Neural crest cell (in vitro differentiated cells): ENCODE data around the gene TUBA8. TPM values are rescaled to one million over a fixed set of nuclear protein-coding genes. Genes with fewer than 3 reads are reported as not detected.
"Not testable (repeated sequence)": the region's sequence is repeated elsewhere in the genome, so short reads cannot be mapped to it uniquely, and the experiment has no call there.

Source experiments
- DNase-seq: peaks from one replicate; pipeline ENCODE4 v3.0.0; 2021; ENCODE audit warnings: low read depth, mixed read lengths, low spot score
- H3K27ac Mint-ChIP-seq: one replicate; pipeline ENCODE4 v1.8.0; 2021; ENCODE audit warnings: mild to moderate bottlenecking, mixed read lengths; ENCODE audit not compliant: unreplicated experiment
- H3K27me3 Mint-ChIP-seq: 2 replicates; pipeline ENCODE4 v1.8.0; 2021; ENCODE audit warnings: low read depth, mild to moderate bottlenecking, mixed read lengths
- H3K36me3 Mint-ChIP-seq: 2 replicates; pipeline ENCODE4 v1.8.0; 2021; ENCODE audit warnings: low read depth, mild to moderate bottlenecking, mixed read lengths
- H3K4me1 Mint-ChIP-seq: 2 replicates; pipeline ENCODE4 v1.8.0; 2021; ENCODE audit warnings: mixed read lengths
- H3K4me3 Mint-ChIP-seq: one replicate; pipeline ENCODE4 v1.8.0; 2021; ENCODE audit warnings: mild to moderate bottlenecking, mixed read lengths
- H3K9me3 Mint-ChIP-seq: 2 replicates; pipeline ENCODE4 v1.8.0; 2021; ENCODE audit warnings: mixed read lengths
- total RNA-seq: library from RNA; stranded (reverse); gene quantifications from 2 replicates; pipeline ENCODE4 v1.2.1, GENCODE V29; 2021
- TF ChIP-seq, protein P1 (sequence below): fragments of 200-600 bp; sonication (generic); conservative IDR thresholded peaks from 2 replicates; pipeline ENCODE4 v1.5.0; 2021; ENCODE audit warnings: antibody characterized with exemption, mild to moderate bottlenecking

The TUBA8 gene
- total RNA-seq, 1 donor from 2014 or later: 2.0 TPM

- Mint-ChIP-seq H3K9me3 (peaks cover 3% of the 10 kb centered on the region), H3K36me3 (peaks cover 15% of the 10 kb centered on the region)
Observed at GRCh38 chr22:18103527-18104269, 6.9 kb upstream of the TUBA8 start.

DNA sequence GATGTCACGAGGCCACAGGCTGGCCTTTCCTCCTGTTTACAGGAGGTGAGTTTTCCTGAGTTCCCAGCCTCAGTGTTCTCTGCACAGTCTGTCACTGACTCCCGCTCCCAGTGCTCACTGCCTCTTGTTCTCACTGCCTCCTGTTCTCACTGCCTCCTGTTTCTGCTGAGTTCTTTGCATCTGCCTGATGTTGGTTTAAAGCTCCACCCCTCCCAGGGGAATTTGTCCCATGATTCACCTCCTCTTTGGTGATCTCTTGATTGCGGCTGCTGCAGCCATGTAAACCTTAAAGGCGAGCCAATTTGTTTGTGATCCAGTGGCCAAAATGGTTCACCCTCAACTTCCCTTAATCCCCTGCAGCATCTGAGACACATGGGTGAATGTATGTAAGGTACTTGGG, 6.0 kb upstream of the TUBA8 start:
- peaks cover 3% of the 10 kb centered on the region for H3K4me1 Mint-ChIP-seq
- H3K36me3 Mint-ChIP-seq: peaks cover 15% of the 10 kb centered on the region
- H3K27me3 Mint-ChIP-seq: peaks cover 4% of the 10 kb centered on the region
- TF ChIP-seq, protein P1, sequence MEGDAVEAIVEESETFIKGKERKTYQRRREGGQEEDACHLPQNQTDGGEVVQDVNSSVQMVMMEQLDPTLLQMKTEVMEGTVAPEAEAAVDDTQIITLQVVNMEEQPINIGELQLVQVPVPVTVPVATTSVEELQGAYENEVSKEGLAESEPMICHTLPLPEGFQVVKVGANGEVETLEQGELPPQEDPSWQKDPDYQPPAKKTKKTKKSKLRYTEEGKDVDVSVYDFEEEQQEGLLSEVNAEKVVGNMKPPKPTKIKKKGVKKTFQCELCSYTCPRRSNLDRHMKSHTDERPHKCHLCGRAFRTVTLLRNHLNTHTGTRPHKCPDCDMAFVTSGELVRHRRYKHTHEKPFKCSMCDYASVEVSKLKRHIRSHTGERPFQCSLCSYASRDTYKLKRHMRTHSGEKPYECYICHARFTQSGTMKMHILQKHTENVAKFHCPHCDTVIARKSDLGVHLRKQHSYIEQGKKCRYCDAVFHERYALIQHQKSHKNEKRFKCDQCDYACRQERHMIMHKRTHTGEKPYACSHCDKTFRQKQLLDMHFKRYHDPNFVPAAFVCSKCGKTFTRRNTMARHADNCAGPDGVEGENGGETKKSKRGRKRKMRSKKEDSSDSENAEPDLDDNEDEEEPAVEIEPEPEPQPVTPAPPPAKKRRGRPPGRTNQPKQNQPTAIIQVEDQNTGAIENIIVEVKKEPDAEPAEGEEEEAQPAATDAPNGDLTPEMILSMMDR: no peak
- no peak overlapping the region for H3K4me3 Mint-ChIP-seq
- H3K9me3 Mint-ChIP-seq: peaks cover 3% of the 10 kb centered on the region
- H3K27ac Mint-ChIP-seq: no peak overlapping the region
- no peak for DNase-seq

More at GRCh38 chr22:18103527-18104269, 6.9 kb upstream of the TUBA8 start:
- Mint-ChIP-seq H3K27me3 (no peaks in the 10 kb centered on the region), H3K4me3 (no peak overlapping the region), H3K27ac (no peak overlapping the region), H3K4me1 (no peaks in the 10 kb centered on the region)
- TF ChIP-seq, protein P1: no peak
- DNase-seq: no peak

GRCh38 chr22:18105981-18106380, 4.6 kb upstream of the TUBA8 start:
- not testable (repeated sequence) for H3K4me1 Mint-ChIP-seq, DNase-seq, H3K9me3 Mint-ChIP-seq, H3K27ac Mint-ChIP-seq, H3K4me3 Mint-ChIP-seq
- Mint-ChIP-seq H3K27me3 (peaks cover 13% of the 10 kb centered on the region), H3K36me3 (peaks cover 15% of the 10 kb centered on the region)

DNA sequence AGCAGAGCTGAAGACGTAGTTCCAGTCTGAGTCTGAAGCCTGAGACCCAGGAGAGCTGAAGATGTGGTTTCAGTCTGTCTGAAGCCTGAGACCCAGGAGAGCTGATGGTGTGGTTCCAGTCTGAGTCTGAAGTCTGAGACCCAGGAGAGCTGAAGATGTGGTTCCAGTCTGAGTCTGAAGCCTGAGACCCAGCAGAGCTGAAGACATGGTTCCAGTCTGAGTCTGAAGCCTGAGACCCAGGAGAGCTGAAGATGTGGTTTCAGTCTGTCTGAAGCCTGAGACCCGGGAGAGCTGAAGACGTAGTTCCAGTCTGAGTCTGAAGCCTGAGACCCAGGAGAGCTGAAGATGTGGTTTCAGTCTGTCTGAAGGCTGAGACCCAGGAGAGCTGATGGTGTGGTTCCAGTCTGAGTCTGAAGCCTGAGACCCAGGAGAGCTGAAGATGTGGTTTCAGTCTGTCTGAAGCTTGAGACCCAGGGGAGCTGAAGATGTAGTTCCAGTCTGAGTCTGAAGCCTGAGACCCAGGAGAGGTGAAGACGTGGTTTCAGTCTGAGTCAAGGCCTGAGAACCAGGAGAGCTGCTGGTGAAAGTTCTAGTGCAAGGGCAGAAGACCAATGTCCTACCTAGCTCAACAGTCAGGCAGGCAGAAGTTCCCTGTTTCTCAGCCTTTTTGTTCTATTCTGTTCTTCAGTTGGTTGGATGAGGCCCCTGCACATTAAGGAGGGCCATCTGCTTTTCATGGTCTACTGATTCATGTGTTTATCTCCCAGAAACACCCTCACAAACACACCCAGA, 3.9 kb upstream of the TUBA8 start:
- peaks cover 19% of the 10 kb centered on the region for H3K27me3 Mint-ChIP-seq
- H3K36me3 Mint-ChIP-seq: peaks cover 12% of the 10 kb centered on the region
- H3K9me3 Mint-ChIP-seq, DNase-seq, H3K4me1 Mint-ChIP-seq, H3K4me3 Mint-ChIP-seq: not testable (repeated sequence)
- H3K27ac Mint-ChIP-seq: peak overlapping the region; percentile 24

DNA sequence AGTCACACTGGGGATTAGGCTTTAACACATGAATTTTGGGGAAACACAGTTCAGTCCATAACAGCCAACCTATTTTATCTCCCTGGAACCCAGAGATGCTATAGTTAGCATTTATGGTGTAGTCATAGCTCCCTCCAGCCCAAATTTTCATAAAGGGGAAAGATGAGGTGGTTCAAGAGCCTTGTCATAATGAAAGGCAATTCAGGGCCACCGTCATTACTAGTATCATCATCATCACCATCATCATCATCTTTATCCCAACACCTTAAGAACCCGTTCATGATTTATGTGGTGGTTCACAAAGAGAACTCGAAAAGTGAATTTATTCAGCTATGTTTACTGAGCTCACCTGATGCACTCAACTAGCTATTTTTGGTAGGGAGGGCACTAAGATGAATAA, 2.4 kb upstream of the TUBA8 start:
- Mint-ChIP-seq H3K4me1 (peaks cover 9% of the 10 kb centered on the region), H3K4me3 (no peak overlapping the region), H3K27ac (no peak overlapping the region), H3K9me3 (peaks cover 3% of the 10 kb centered on the region), H3K36me3 (peaks cover 8% of the 10 kb centered on the region), H3K27me3 (peaks cover 25% of the 10 kb centered on the region)
- TF ChIP-seq, protein P1: no peak
- no peak for DNase-seq

- Mint-ChIP-seq H3K4me1 (peaks cover 9% of the 10 kb centered on the region), H3K4me3 (peak overlapping the region; percentile 50), H3K27me3 (peaks cover 25% of the 10 kb centered on the region), H3K27ac (no peak overlapping the region), H3K36me3 (peaks cover 7% of the 10 kb centered on the region), H3K9me3 (peaks cover 3% of the 10 kb centered on the region)
- TF ChIP-seq, protein P1: no peak
- no peak for DNase-seq
Observed at GRCh38 chr22:18109410-18110193, 1.0 kb upstream of the TUBA8 start.
